HUES64 (cell line): ENCODE data around the gene HUS1.
A peak's percentile ranks its signal among the peaks of the same experiment; 100 is the strongest.

Experiments
- H3K27ac ChIP-seq: 2 replicates; pipeline ENCODE4 v1.7.0; 2013; ENCODE audit warnings: low read depth, low read length, inconsistent platforms
- H3K27me3 ChIP-seq: 2 replicates; pipeline ENCODE4 v1.6.1; 2013; ENCODE audit warnings: mild to moderate bottlenecking, low read length; ENCODE audit not compliant: insufficient read depth
- H3K36me3 ChIP-seq: 2 replicates; pipeline ENCODE4 v1.6.1; 2013; ENCODE audit warnings: mild to moderate bottlenecking, low read length; ENCODE audit not compliant: insufficient read depth
- H3K4me1 ChIP-seq: 2 replicates; pipeline ENCODE4 v1.6.1; 2013; ENCODE audit warnings: mild to moderate bottlenecking, low read length, moderate library complexity; ENCODE audit not compliant: insufficient read depth
- H3K4me3 ChIP-seq: 2 replicates; pipeline ENCODE4 v1.5.1; 2013; ENCODE audit warnings: mild to moderate bottlenecking, low read length, moderate library complexity
- H3K9ac ChIP-seq: 2 replicates; pipeline ENCODE4 v1.6.1; 2013; ENCODE audit warnings: mild to moderate bottlenecking, low read depth, low read length
- H3K9me3 ChIP-seq: 2 replicates; pipeline ENCODE4 v1.6.1; 2013; ENCODE audit warnings: low read depth, low read length; ENCODE audit not compliant: insufficient read depth
- WGBS: fragments of 150-250, 120-280 bp; methylation state at CpG from one replicate; pipeline ENCODE4 v1.1.7; 2013; ENCODE audit warnings: missing lambda C conversion rate; 5-methylcytosine and 5-hydroxymethylcytosine counted together

HUS1 gene

DNA sequence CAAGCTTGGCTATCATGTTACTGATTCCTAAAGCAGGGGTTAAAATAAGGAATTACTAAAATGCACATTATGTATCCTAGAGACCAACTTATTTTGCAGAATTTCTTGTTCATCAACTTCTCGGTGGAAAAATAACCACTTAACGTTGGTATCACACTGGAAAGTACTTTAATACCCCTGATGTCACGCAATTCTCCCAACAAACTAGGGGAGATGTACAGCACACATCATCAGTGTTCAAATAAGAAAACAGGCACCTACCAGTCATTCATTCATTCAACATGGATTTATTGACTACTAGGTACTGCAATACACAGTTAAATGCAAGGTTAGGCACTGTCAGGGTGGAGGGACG is 648 bp downstream of the HUS1 start:
- Histone ChIP-seq H3K27ac (peak overlapping the region; percentile 98), H3K27me3 (no peaks in the 10 kb centered on the region), H3K9ac (peak overlapping the region; percentile 58; the same call in 1 of the 2 replicates), H3K36me3 (peaks cover 47% of the 10 kb centered on the region), H3K4me3 (peak overlapping the region; percentile 65), H3K9me3 (no peaks in the 10 kb centered on the region), H3K4me1 (peaks cover 5% of the 10 kb centered on the region; the same call in 1 of the 2 replicates)
- 27% methylated on average over 4 of the region's 4 CpGs for WGBS

DNA sequence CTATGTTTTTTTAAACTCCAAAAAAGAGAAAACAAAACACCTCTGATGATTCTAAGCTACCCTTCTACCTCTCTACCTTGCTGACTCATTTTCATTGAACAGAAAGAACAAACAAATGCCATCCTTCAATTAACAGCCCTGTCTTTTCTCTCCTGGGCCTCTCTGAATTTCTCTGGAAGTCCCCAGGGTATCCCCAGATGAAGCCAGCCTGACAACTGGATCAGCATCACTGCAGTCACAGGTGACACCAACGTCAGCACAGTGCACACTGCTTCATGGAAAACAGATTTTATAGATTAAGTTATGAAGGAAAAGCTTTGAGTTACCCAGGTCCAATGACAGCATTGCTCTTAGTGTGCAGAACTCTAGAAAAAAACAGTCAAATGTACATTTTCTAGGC is 5.7 kb downstream of the HUS1 start:
- WGBS: 90% methylated on average over 1 of the region's 1 CpG
- Histone ChIP-seq H3K4me1 (peaks cover 9% of the 10 kb centered on the region; the same call in 1 of the 2 replicates), H3K36me3 (peaks cover 83% of the 10 kb centered on the region), H3K27ac (no peak overlapping the region), H3K4me3 (no peak overlapping the region), H3K27me3 (no peaks in the 10 kb centered on the region), H3K9me3 (no peaks in the 10 kb centered on the region), H3K9ac (no peak overlapping the region)

DNA sequence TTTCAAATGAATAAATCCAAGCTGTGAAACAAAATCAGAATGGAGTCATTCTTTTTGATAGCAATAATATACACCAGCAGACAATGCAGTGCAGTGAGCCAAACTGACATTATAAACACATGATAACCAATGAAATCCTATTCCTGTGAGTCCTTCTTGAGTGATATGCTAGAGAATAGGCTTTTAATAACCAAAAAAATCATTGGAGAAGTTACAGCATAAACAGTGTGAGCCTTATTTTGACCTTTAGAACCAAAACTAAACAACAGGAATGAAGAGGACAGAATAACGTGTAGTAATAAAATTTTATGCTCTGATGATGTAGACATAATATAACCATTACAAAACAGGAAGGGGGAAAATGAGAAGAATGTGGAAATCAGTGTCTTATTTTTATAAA is 8.7 kb downstream of the HUS1 start:
- WGBS: no CpG with 5 or more reads among the region's 1 CpG
- Histone ChIP-seq H3K36me3 (peaks cover 85% of the 10 kb centered on the region), H3K27me3 (no peaks in the 10 kb centered on the region), H3K27ac (no peak overlapping the region), H3K4me3 (no peak overlapping the region), H3K9ac (no peak overlapping the region), H3K4me1 (peaks cover 4% of the 10 kb centered on the region; the same call in 1 of the 2 replicates), H3K9me3 (no peaks in the 10 kb centered on the region)

DNA sequence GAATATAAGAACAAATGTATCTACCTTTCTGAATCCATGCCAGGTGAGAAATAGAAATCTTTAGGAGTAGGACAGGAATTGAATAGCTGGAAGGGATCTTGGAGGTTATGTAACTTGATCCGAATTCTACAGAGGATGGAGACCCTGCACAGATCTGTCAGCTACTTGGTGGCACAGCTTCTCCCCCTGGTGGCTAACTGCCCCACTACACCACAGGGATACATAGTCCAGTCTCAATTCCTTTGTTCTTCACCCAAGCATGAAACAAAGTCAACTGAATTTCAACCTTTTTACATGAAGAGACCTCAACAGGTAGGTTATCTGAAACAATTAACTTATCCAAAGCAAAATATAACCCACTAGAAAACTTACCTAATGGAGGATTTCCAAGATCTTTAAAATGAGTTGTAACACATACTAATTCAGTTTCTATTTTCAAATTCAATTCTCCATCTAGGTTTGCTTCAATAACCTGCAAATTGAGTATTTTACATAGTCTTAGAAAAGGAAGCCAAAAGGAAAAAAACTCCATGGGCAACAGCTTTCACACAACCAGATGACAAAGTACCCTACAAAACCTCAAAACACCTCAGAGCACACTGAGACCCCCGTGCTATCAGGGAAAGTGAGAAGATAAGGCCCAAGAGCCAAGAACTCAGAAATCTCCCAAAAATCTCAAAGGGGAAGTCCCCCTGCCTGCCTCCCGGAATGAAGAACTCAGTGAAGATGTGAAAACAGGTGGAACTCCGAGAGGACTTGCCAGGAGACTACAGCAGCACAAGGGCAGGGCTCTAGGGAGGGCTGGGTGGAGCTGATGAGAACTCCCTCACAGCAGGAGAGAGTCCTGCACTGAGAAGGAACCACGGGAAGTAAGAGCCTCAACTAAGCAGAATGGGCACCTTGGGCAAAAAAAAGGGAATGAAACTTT is 10.3 kb downstream of the HUS1 start:
- H3K27me3 ChIP-seq: no peaks in the 10 kb centered on the region
- peaks cover 4% of the 10 kb centered on the region; the same call in 1 of the 2 replicates for H3K4me1 ChIP-seq
- no peak overlapping the region for H3K9ac ChIP-seq
- 66% methylated on average over 5 of the region's 5 CpGs for WGBS
- H3K4me3 ChIP-seq: no peak overlapping the region
- no peaks in the 10 kb centered on the region for H3K9me3 ChIP-seq
- H3K36me3 ChIP-seq: peaks cover 86% of the 10 kb centered on the region
- H3K27ac ChIP-seq: no peak overlapping the region

DNA sequence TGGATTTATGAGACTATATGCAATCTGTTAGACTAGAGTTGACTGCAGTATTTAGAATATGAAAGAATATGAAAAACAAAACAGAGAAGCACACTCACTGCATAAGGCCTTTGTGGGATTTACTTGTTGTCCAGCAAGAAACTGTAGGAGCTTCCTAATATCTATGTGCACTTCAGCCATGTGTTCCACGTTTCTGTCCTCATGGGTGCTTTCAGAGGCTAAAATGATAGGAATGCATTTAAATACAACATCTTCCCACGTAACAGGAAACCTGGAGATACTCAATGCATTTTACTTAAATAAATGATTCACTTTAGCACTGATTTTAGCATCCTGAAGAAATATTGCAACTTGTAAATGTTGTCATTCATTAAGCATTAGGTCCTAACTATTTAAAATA is 11.7 kb downstream of the HUS1 start:
- Histone ChIP-seq H3K27me3 (no peaks in the 10 kb centered on the region), H3K27ac (no peak overlapping the region), H3K9me3 (no peaks in the 10 kb centered on the region), H3K36me3 (peaks cover 86% of the 10 kb centered on the region), H3K9ac (no peak overlapping the region), H3K4me3 (no peak overlapping the region), H3K4me1 (peaks cover 4% of the 10 kb centered on the region; the same call in 1 of the 2 replicates)
- WGBS: 100% methylated on average over 2 of the region's 2 CpGs

DNA sequence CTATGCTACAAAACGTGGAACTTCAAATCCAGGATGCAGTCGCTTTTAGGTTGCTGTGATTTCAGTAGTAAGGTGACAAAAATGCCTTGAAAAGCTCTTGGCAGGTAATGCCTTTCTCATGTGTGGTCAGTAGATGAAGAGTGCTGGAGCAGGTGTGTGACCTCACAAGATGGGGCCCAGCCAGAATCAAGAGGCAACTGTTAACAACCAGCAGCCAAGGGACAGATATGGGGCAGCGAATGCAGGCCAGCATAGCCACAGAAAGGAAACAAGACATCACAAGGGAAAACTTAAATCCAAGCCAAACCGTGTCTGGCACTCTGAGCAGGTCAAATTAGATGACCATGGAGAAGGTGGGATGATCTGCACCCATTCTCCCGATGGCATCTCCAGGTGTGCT is 12.3 kb downstream of the HUS1 start:
- Histone ChIP-seq H3K4me1 (peaks cover 4% of the 10 kb centered on the region; the same call in 1 of the 2 replicates), H3K9ac (no peak overlapping the region), H3K27me3 (no peaks in the 10 kb centered on the region), H3K4me3 (no peak overlapping the region), H3K36me3 (peaks cover 86% of the 10 kb centered on the region), H3K27ac (no peak overlapping the region), H3K9me3 (no peaks in the 10 kb centered on the region)
- WGBS: 92% methylated on average over 5 of the region's 5 CpGs

DNA sequence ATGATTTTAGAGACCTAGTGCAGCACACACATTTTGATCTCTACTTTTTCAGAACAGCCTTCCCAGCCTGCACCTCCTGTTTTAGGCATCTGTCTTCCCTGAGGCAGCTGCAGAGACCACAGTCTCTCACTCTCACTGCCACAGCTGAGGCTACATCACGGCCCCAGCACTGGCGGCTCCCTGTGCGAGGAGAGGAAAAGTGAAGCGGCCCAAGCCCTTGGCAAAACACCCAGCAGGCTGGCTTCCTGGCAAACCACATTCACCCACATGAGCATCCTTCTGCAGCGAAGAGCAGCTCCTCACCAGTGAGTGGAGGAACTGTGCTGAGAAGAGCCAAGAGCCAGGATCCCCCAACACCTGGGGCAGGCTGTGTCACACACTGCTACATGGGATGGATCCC is 14.0 kb downstream of the HUS1 start:
- Histone ChIP-seq H3K9me3 (peaks cover 3% of the 10 kb centered on the region; the same call in 1 of the 2 replicates), H3K4me3 (no peak overlapping the region), H3K36me3 (peaks cover 86% of the 10 kb centered on the region), H3K4me1 (peaks cover 4% of the 10 kb centered on the region; the same call in 1 of the 2 replicates), H3K27me3 (no peaks in the 10 kb centered on the region), H3K9ac (no peak overlapping the region), H3K27ac (no peak overlapping the region)
- 98% methylated on average over 5 of the region's 5 CpGs for whole genome bisulfite sequencing

DNA sequence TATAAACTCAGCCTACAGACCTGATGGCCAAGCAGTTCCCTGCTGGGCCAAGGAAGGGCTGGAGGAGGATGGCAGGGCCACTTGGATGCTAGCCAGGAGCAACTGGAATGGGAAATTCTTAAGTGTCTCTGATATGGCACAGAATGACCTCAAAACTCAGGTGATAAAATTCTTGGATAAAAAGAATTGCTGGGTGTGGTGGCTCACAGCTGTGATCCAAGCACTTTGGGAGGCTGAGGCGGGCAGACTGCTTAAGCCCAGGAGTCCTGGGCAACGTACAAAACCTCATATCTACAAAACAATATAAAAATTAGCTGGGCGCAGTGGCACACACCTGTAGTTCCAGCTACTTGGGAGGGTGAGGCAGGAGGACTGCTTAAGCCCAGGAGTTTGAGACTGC is 17.2 kb downstream of the HUS1 start:
- no peaks in the 10 kb centered on the region for H3K27me3 ChIP-seq
- peaks cover 77% of the 10 kb centered on the region for H3K36me3 ChIP-seq
- 85% methylated on average over 3 of the region's 3 CpGs for WGBS

DNA sequence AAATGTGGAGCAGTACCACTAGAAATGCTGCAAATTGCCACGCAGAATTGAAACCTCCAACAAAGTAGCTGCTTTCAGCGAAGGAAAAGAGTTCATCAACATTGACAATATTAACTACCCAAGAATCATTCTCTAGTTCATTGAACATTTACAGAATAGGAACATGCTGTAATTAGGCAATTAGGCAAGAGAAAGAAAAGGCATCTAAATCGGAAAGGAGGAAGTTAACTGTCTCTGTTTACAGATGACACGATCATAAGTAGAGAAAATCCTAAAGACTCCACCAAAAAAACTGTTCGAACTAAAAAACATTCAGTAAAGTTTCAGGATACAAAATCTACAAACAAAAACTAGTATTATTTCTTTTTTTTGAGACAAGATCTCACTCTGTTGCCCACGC is 22.3 kb downstream of the HUS1 start:
- Histone ChIP-seq H3K4me3 (no peak overlapping the region), H3K9ac (no peak overlapping the region), H3K27ac (no peak overlapping the region), H3K4me1 (no peaks in the 10 kb centered on the region), H3K36me3 (peaks cover 42% of the 10 kb centered on the region), H3K9me3 (peaks cover 3% of the 10 kb centered on the region; the same call in 1 of the 2 replicates), H3K27me3 (no peaks in the 10 kb centered on the region)
- 76% methylated on average over 6 of the region's 6 CpGs for WGBS

More for the DNA sequence above, 17.2 kb downstream of the HUS1 start:
- Histone ChIP-seq H3K9ac (no peak overlapping the region), H3K27ac (no peak overlapping the region), H3K4me3 (no peak overlapping the region), H3K9me3 (peaks cover 3% of the 10 kb centered on the region; the same call in 1 of the 2 replicates), H3K4me1 (no peaks in the 10 kb centered on the region)

DNA sequence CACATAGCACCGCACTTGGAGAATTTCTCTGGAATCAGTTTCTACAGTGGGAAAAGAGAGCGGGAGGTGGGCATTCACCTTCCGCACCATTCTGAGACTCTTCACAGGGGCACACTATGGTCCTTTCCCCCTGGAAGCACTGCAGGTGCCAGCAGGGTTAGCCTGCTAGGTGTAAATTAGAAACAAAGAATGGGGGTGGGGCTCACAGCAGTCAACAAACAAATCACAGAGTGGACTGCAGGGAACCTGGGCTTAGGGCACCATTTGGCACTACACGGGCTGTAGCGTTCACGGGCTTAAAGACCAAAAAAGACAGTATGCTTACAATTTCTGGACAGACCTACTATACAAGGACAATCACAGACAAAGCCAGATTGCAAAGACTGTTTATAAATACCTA is 23.2 kb downstream of the HUS1 start:
- H3K27ac ChIP-seq: no peak overlapping the region
- WGBS: 72% methylated on average over 6 of the region's 6 CpGs
- H3K4me1 ChIP-seq: peaks cover 9% of the 10 kb centered on the region
- H3K9ac ChIP-seq: no peak overlapping the region
- H3K36me3 ChIP-seq: peaks cover 33% of the 10 kb centered on the region
- no peaks in the 10 kb centered on the region for H3K27me3 ChIP-seq
- no peak overlapping the region for H3K4me3 ChIP-seq
- peaks cover 3% of the 10 kb centered on the region; the same call in 1 of the 2 replicates for H3K9me3 ChIP-seq

DNA sequence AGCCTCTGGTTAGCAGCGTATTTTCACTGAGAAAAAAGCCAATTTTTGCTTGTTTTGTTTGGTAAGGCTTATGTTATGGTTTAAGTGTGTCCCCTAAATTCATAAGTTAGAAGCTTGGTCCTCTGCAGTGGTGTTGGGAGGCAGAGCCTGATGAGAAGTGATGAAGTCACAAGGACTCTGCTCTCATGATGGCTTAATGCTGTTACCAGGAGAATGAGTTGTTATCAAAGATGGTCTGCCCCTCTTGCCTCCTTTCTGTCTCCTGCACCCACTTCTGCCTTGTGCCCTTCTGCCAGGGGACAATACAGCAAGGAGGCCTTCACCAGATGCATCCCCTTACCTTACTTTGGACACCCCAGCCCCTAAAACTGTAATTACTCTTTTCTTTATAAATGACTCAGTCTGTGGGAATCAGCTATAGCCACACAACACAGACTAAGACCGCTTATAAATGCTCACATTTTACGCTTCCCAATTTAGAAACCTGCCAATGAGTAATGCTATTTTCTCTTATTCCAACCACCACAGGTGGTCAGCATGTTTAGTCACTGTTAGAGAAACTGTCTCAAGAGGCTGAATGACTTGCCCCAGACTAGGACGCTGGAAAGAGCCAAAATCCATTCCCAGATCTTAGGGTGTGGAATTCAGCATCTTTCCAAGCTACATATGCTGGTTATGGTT is 25.0 kb downstream of the HUS1 start:
- H3K9me3 ChIP-seq: no peaks in the 10 kb centered on the region; the same call in 1 of the 2 replicates
- peaks cover 13% of the 10 kb centered on the region for H3K4me1 ChIP-seq
- no peak overlapping the region for H3K4me3 ChIP-seq
- peaks cover 23% of the 10 kb centered on the region for H3K36me3 ChIP-seq
- H3K27me3 ChIP-seq: no peaks in the 10 kb centered on the region
- no peak overlapping the region for H3K27ac ChIP-seq
- no peak overlapping the region for H3K9ac ChIP-seq
- 96% methylated on average over 4 of the region's 4 CpGs for WGBS
